BLaER1 treated with 17β-estradiol and CSF1 and Interleukin-3, amounts not matched to agents 10 nM and 100 nM (cell line): ENCODE measurements around the gene INPP5A.
"Not testable (repeated sequence)": the region's sequence is repeated elsewhere in the genome, so short reads cannot be mapped to it uniquely, and the experiment has no call there.

Experiments used
- H3K27ac ChIP-seq, 11 experiments: shearing (Covaris generic); formaldehyde crosslinking; 2 replicates each; pipeline ENCODE4 v1.8.1; 2022
- H3K27me3 ChIP-seq, 11 experiments: shearing (Covaris generic); formaldehyde crosslinking; 2 replicates each; pipeline ENCODE4 v1.8.1; 2022
- H3K36me3 ChIP-seq, 11 experiments: shearing (Covaris generic); formaldehyde crosslinking; 2 replicates each; pipeline ENCODE4 v1.8.1; 2022
- H3K4me1 ChIP-seq, 10 experiments: shearing (Covaris generic); formaldehyde crosslinking; 2 replicates each; pipeline ENCODE4 v1.8.1; 2022
- H3K4me2 ChIP-seq, 11 experiments: shearing (Covaris generic); formaldehyde crosslinking; 2 replicates each; pipeline ENCODE4 v1.8.1; 2022
- H3K4me3 ChIP-seq, 10 experiments: shearing (Covaris generic); formaldehyde crosslinking; 2 replicates each; pipeline ENCODE4 v1.8.1; 2022
- H3K9ac ChIP-seq, 11 experiments: shearing (Covaris generic); formaldehyde crosslinking; 2 replicates each; pipeline ENCODE4 v1.8.1; 2022
- H3K9me3 ChIP-seq, 11 experiments: shearing (Covaris generic); formaldehyde crosslinking; replicated peaks in 1 of 11; 2 replicates each; pipeline ENCODE4 v1.8.1; 2022
- H4K20me1 ChIP-seq, 11 experiments: shearing (Covaris generic); formaldehyde crosslinking; 2 replicates each; pipeline ENCODE4 v1.8.1; 2022
- Cebpa-rat ChIP-seq, 11 experiments: shearing (Covaris generic); IDR thresholded peaks; 2 replicates each; pipeline ENCODE4 v1.8.1; 2022

Gene INPP5A

DNA sequence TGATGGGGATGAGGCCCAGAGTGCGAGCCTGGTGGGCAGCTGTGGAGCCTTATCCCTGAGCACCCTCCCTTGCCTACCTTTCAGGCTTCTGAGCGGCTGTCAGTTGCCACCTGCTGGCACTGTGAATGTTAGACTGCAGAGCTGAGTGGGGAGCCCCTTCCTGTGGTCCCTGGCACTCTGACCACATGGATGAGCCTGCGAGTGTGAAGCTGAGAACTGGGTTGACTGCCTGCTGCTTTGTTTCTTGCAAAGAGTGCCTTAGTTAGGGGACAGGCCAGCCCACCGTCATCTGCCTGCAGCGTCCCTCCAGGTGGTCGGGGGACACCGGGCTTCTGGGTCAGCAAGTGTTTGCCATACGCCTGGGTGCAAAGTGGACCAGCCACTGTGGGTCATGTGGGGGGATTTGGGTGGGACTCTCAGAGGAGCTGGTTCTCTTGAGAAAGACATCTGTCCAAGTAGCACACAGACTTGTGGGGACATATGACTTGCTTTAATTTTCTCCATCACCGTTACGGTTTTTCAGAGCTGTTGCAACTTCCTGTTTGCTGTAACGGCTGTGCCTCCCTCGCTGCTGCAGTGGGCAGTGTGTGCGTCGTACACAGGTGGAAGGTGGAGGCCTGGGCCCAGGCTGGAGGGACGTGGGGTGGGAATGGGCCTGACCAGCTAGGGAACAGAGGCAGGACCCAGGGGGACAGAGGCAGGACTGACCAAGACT, 13.7 kb downstream of the INPP5A start:
- Histone ChIP-seq H3K4me2 (peak overlapping the region; percentile 72 to 99 (median 96)), H4K20me1 (peaks cover 15 to 78% (median 42%) of the 10 kb centered on the region in 11 experiments; a peak in 20 of 22 replicates), H3K27ac (peak overlapping the region in 10 of 11 experiments; percentile 61 to 98 (median 94); a peak in 19 of 22 replicates), H3K27me3 (peaks cover 0 to 56% (median 0%) of the 10 kb centered on the region in 11 experiments; a peak in 4 of 22 replicates), H3K36me3 (peaks cover 0 to 2% (median 0%) of the 10 kb centered on the region in 11 experiments; a peak in 1 of 22 replicates), H3K9ac (peak overlapping the region in 10 of 11 experiments; percentile 53 to 84 (median 80); a peak in 20 of 22 replicates), H3K4me1 (peaks cover 53 to 98% (median 92%) of the 10 kb centered on the region in 10 experiments), H3K9me3 (no peaks in the 10 kb centered on the region), H3K4me3 (peak overlapping the region in 8 of 10 experiments; percentile 8 to 59 (median 29); a peak in 12 of 20 replicates)
- TF ChIP-seq Cebpa-rat (IDR thresholded peaks at IDR 0.05) = peak in 9 of 11 experiments; percentile 63 to 93 (median 87); a peak in 16 of 22 replicates

DNA sequence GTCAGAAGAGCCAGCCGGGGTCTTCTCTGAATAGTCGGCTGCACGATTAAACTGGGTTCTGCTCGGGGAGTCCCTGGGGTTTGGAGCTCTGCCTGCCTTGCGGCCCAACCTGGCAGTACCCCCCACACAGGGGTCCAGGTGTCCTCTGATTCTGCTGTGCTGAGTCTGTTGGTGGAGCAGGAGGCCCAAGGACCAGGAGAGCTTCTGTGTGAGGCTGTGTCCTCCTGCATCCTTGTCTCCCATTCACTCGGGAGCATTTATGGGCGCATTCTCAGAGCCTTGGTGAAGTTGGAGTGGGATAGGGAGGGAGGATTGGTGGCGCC, 14.2 kb downstream of the INPP5A start:
- Histone ChIP-seq H3K27ac (peak overlapping the region in 10 of 11 experiments; percentile 61 to 98 (median 94); a peak in 19 of 22 replicates), H3K36me3 (peaks cover 0 to 4% (median 0%) of the 10 kb centered on the region in 11 experiments; a peak in 1 of 22 replicates), H3K4me3 (peak overlapping the region in 6 of 10 experiments; percentile 19 to 59 (median 30); a peak in 9 of 20 replicates), H3K9me3 (no peaks in the 10 kb centered on the region), H3K4me1 (peaks cover 50 to 98% (median 92%) of the 10 kb centered on the region in 10 experiments), H3K4me2 (peak overlapping the region; percentile 72 to 99 (median 96)), H4K20me1 (peaks cover 15 to 78% (median 42%) of the 10 kb centered on the region in 11 experiments; a peak in 20 of 22 replicates), H3K9ac (peak overlapping the region in 10 of 11 experiments; percentile 53 to 84 (median 80); a peak in 20 of 22 replicates), H3K27me3 (peaks cover 0 to 59% (median 0%) of the 10 kb centered on the region in 11 experiments; a peak in 4 of 22 replicates)
- TF ChIP-seq Cebpa-rat (IDR thresholded peaks at IDR 0.05) = no peak

DNA sequence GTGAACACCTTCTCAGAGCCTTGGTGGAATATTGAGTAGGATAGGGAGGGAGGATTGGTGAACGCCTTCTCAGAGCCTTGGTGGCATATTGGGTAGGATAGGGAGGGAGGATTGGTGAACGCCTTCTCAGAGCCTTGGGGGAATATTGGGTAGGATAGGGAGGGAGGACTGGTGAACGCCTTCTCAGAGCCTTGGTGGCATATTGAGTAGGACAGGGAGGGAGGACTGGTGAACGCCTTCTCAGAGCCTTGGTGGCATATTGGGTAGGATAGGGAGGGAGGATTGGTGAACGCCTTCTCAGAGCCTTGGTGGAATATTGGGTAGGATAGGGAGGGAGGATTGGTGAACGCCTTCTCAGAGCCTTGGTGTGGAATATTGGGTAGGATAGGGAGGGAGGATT, 15.0 kb downstream of the INPP5A start:
- not testable (repeated sequence) for H3K4me3 ChIP-seq, H3K36me3 ChIP-seq, H3K9me3 ChIP-seq
- peaks cover 22 to 78% (median 42%) of the 10 kb centered on the region in 11 experiments; a peak in 21 of 22 replicates for H4K20me1 ChIP-seq
- peaks cover 0 to 57% (median 0%) of the 10 kb centered on the region in 11 experiments; a peak in 4 of 22 replicates for H3K27me3 ChIP-seq
- peak overlapping the region in 10 of 11 experiments; percentile 89 to 99 (median 97); a peak in 19 of 22 replicates for H3K4me2 ChIP-seq
- H3K27ac ChIP-seq = peak overlapping the region in 9 of 11 experiments; percentile 78 to 98 (median 94); a peak in 17 of 22 replicates
- H3K4me1 ChIP-seq = peaks cover 41 to 98% (median 92%) of the 10 kb centered on the region in 10 experiments
- H3K9ac ChIP-seq = peak overlapping the region in 4 of 11 experiments; percentile 31 to 84 (median 80); a peak in 4 of 22 replicates

DNA sequence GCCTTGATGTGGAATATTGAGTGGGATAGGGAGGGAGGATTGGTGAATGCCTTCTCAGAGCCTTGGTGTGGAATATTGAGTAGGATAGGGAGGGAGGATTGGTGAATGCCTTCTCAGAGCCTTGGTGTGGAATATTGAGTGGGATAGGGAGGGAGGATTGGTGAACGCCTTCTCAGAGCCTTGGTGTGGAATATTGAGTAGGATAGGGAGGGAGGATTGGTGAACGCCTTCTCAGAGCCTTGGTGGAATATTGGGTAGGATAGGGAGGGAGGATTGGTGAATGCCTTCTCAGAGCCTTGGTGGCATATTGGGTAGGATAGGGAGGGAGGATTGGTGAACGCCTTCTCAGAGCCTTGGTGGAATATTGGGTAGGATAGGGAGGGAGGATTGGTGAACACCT, 16.0 kb downstream of the INPP5A start:
- Histone ChIP-seq H3K27me3 (peaks cover 0 to 51% (median 0%) of the 10 kb centered on the region in 11 experiments; a peak in 4 of 22 replicates), H3K4me2 (peak overlapping the region in 9 of 11 experiments; percentile 83 to 98 (median 90); a peak in 15 of 22 replicates), H3K4me1 (peaks cover 39 to 97% (median 89%) of the 10 kb centered on the region in 10 experiments), H3K27ac (peak overlapping the region in 8 of 11 experiments; percentile 47 to 93 (median 62); a peak in 14 of 22 replicates), H4K20me1 (peaks cover 29 to 78% (median 42%) of the 10 kb centered on the region in 11 experiments)
- H3K9ac ChIP-seq, H3K36me3 ChIP-seq, H3K9me3 ChIP-seq, H3K4me3 ChIP-seq: not testable (repeated sequence)

DNA sequence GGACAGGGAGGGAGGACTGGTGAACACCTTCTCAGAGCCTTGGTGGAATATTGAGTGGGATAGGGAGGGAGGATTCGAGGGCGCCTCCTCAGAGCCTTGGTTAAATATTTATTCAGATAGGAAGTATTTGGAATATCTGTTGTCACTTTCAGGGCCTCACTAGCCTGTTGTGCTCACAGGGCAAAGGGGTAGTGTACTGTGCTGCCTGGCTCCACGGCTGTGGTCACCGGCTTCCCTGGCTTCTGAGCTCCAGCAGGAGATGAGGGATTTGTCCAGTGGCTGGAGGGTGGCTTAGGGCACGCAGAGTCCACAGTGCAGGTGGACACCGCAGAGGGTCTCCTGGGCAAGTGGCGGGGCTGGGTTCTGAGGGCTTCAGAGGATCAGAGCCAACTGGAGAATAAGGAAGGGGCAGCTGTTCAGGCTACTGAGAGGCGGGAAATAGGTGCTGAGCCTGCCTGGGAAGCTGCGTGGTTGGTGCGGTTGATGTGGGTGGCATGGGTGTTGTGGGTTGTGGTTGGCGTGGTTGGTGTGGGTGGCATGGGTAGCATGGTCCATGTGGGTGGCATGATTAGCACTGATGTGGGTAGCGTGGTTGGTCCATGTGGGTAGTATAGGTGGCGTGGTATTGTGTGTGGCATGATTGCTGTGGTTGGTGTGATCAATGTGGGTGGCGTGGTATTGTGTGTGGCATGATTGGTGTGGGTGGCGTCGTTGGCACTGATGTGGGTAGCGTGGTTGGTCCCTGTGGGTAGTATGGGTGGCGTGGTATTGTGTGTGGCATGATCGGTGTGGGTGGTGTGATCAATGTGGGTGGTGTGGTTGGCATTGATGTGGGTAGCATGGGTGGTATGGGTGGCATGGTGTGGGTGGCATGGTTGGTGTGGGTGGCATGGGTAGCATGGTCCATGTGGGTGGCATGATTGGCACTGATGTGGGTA, 16.7 kb downstream of the INPP5A start:
- TF ChIP-seq Cebpa-rat (IDR thresholded peaks at IDR 0.05) = no peak
- Histone ChIP-seq H4K20me1 (peaks cover 36 to 78% (median 42%) of the 10 kb centered on the region in 11 experiments), H3K4me3 (no peak overlapping the region; a peak in 1 of 20 replicates), H3K27ac (peak overlapping the region in 9 of 11 experiments; percentile 41 to 93 (median 60); a peak in 17 of 22 replicates), H3K27me3 (peaks cover 0 to 50% (median 0%) of the 10 kb centered on the region in 11 experiments; a peak in 4 of 22 replicates), H3K9ac (peak overlapping the region in 6 of 11 experiments; percentile 47 to 61 (median 54); a peak in 8 of 22 replicates), H3K9me3 (no peaks in the 10 kb centered on the region), H3K4me1 (peaks cover 38 to 97% (median 89%) of the 10 kb centered on the region in 10 experiments), H3K36me3 (peaks cover 0 to 4% (median 0%) of the 10 kb centered on the region in 11 experiments; a peak in 1 of 22 replicates), H3K4me2 (peak overlapping the region; percentile 60 to 98 (median 87); a peak in 21 of 22 replicates)

DNA sequence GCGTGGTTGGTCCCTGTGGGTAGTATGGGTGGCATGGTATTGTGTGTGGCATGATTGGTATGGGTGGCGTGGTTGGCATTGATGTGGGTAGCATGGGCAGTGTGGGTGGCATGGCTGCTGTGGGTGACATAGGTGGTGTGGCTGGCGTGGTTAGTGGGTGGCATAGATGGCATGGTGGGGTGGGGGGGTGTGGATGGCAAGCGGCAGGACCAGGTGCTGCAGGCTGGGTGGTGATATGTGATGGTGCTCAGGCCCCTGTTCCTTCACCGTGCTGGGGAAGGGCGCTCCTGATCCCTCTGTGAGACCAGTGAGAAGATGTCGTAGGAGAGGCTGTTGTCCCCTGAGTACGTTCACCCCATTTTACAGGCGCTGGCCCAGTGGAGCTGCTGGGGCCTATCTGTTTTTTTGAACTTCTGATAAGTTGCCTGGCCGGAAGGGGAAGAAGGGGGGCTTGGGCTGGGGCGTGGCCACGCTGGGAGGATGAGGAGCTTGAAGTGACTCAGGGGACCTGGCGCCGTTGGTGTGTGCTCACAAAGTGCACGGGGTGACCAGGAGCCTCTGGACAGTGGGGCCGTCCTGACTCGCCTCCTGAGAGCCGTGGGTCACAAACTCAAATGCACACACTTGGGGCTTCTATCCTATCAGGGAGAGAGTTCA, 17.5 kb downstream of the INPP5A start:
- Histone ChIP-seq H3K9me3 (no peaks in the 10 kb centered on the region), H3K4me2 (peak overlapping the region; percentile 60 to 98 (median 87)), H4K20me1 (peaks cover 44 to 80% (median 48%) of the 10 kb centered on the region in 11 experiments), H3K27ac (peak overlapping the region in 9 of 11 experiments; percentile 41 to 93 (median 60); a peak in 17 of 22 replicates), H3K9ac (peak overlapping the region in 9 of 11 experiments; percentile 0 to 61 (median 53); a peak in 15 of 22 replicates), H3K4me3 (peak overlapping the region in 4 of 10 experiments; percentile 7 to 30 (median 16); a peak in 3 of 20 replicates), H3K4me1 (peaks cover 40 to 97% (median 89%) of the 10 kb centered on the region in 10 experiments), H3K36me3 (peaks cover 0 to 4% (median 0%) of the 10 kb centered on the region in 11 experiments; a peak in 1 of 22 replicates), H3K27me3 (peaks cover 0 to 52% (median 0%) of the 10 kb centered on the region in 11 experiments; a peak in 4 of 22 replicates)
- no peak for TF ChIP-seq Cebpa-rat (IDR thresholded peaks at IDR 0.05)
